PC-9 (cell line): Measurements from ENCODE around the gene HIVEP2. TPM values are rescaled to one million over a fixed set of nuclear protein-coding genes. Genes with fewer than 3 reads are reported as not detected.

Source experiments
- BruUV-seq: library from RNA; stranded (reverse); fragments of 400-500 nt; replicated peaks from 2 replicates; lab custom pipeline; 2021; lab: Mats Ljungman, UMichigan
- CTCF ChIA-PET: fragments of 300-600 bp; sonication (Branson Sonifier 250); formaldehyde crosslinking; loops from one replicate; lab custom pipeline; 2022; ENCODE audit warnings: antibody characterized with exemption; lab: Charles Lee
- POLR2A ChIA-PET: fragments of 300-600 bp; sonication (Branson Sonifier 250); formaldehyde crosslinking; loops from one replicate; lab custom pipeline; 2022; ENCODE audit warnings: antibody characterized with exemption; ENCODE audit not compliant: unreplicated experiment; lab: Charles Lee
- DNase-seq, 2 experiments: peaks; one replicate each; pipeline versions ENCODE4 v3.0.0 to v3.0.0-alpha.2; 2015 to 2022; ENCODE audit warnings: mixed read lengths in 1 of 2
- H2AFZ ChIP-seq: fragments of 200-600 bp; sonication (generic); 2 replicates; pipeline ENCODE4 v1.8.1; 2017; ENCODE audit warnings: antibody characterized with exemption
- H3F3A ChIP-seq: fragments of 200-600 bp; sonication (generic); 2 replicates; pipeline ENCODE4 v1.8.1; 2017; ENCODE audit warnings: antibody characterized with exemption, mild to moderate bottlenecking, low read depth; ENCODE audit not compliant: insufficient read depth
- H3K27ac ChIP-seq: fragments of 200-600 bp; sonication (generic); 2 replicates; pipeline ENCODE4 v1.6.1; 2016; ENCODE audit warnings: mixed run types
- H3K27me3 ChIP-seq: fragments of 200-600 bp; sonication (generic); 2 replicates; pipeline ENCODE4 v1.6.1; 2016; ENCODE audit warnings: low read depth, mixed run types; ENCODE audit not compliant: insufficient read depth
- H3K36me3 ChIP-seq: fragments of 200-600 bp; sonication (generic); 2 replicates; pipeline ENCODE4 v1.6.1; 2016; ENCODE audit warnings: low read depth, mixed run types
- H3K4me1 ChIP-seq: fragments of 200-600 bp; sonication (generic); replicated peaks from 2 replicates; pipeline ENCODE4 v1.6.1; 2016; ENCODE audit warnings: mixed run types; ENCODE audit not compliant: insufficient read depth
- H3K4me2 ChIP-seq: fragments of 200-600 bp; sonication (generic); 2 replicates; pipeline ENCODE4 v1.6.1; 2017; ENCODE audit warnings: mixed run types
- H3K4me3 ChIP-seq: fragments of 200-600 bp; sonication (generic); 2 replicates; pipeline ENCODE4 v1.6.1; 2016; ENCODE audit warnings: mixed run types
- H3K79me2 ChIP-seq: fragments of 200-600 bp; sonication (generic); 2 replicates; pipeline ENCODE4 v1.6.1; 2017; ENCODE audit warnings: low read depth, mixed run types
- H3K9me2 ChIP-seq: fragments of 200-600 bp; sonication (generic); 2 replicates; pipeline ENCODE4 v1.8.1; 2017; ENCODE audit warnings: mild to moderate bottlenecking; ENCODE audit not compliant: insufficient read depth
- H3K9me3 ChIP-seq: fragments of 200-600 bp; sonication (generic); 2 replicates; pipeline ENCODE4 v1.8.1; 2016; ENCODE audit warnings: low read depth; ENCODE audit not compliant: insufficient read depth
- H4K20me1 ChIP-seq: fragments of 200-600 bp; sonication (generic); 2 replicates; pipeline ENCODE4 v1.8.1; 2017; ENCODE audit not compliant: insufficient read depth
- CTCF ChIP-seq: fragments of 200-600 bp; sonication (generic); conservative IDR thresholded peaks from 2 replicates; pipeline ENCODE4 v1.6.1; 2017; ENCODE audit warnings: mixed run types, antibody characterized with exemption, mild to moderate bottlenecking, moderate library complexity
- EZH2 ChIP-seq: fragments of 200-600 bp; sonication (generic); IDR thresholded peaks from 2 replicates; pipeline ENCODE4 v1.8.0; 2017; ENCODE audit warnings: antibody characterized with exemption, low read depth
- intact Hi-C: fragments of 100-400 bp; cut with micrococcal nuclease; formaldehyde crosslinking; loops from one replicate; pipeline ENCODE4 v1.10.0; 2022; ENCODE audit not compliant: unreplicated experiment
- total RNA-seq: library from RNA; stranded (reverse); gene quantifications from 2 replicates; pipeline ENCODE4 v1.2.3, GENCODE V29; 2021

Gene HIVEP2
- total RNA-seq, 1 experiment from 2014 or later: 10.3 TPM

- ChIA-PET POLR2A (interaction anchor here (0.7 kb wide), 1 partner anchor 280 kb away, joined by 13 read pairs; no protein-coding TSS in a partner anchor), CTCF (interaction anchor here (0.6 kb wide), 1 partner anchor 160 kb away, joined by 4 read pairs; no protein-coding TSS in a partner anchor)
- DNase-seq: no peak
- peaks cover 40% of the 10 kb centered on the region for H3K4me1 ChIP-seq
- no peaks in the 10 kb centered on the region for H3K27me3 ChIP-seq
- H3F3A ChIP-seq: peaks cover 30% of the 10 kb centered on the region
- no peaks in the 10 kb centered on the region for H4K20me1 ChIP-seq
- no peaks in the 10 kb centered on the region for H3K9me3 ChIP-seq
- no peaks in the 10 kb centered on the region for H3K36me3 ChIP-seq
- H3K27ac ChIP-seq: no peak overlapping the region
- H3K4me2 ChIP-seq: no peak overlapping the region
- intact Hi-C loops: no loop called here
- TF ChIP-seq EZH2: no peak
- TF ChIP-seq CTCF: no peak
- H3K9me2 ChIP-seq: no peaks in the 10 kb centered on the region
- peaks cover 21% of the 10 kb centered on the region for H3K79me2 ChIP-seq
- no peak overlapping the region for H3K4me3 ChIP-seq
- H2AFZ ChIP-seq: no peak overlapping the region
- BruUV-seq: no TSS peak
Measured at GRCh38 chr6:142856624-142857232, 88.2 kb downstream of the HIVEP2 start.

- ChIA-PET POLR2A (no interaction called here), CTCF (no interaction called here)
- Histone ChIP-seq H3K9me2 (no peaks in the 10 kb centered on the region), H3K9me3 (no peaks in the 10 kb centered on the region), H3K4me2 (no peak overlapping the region), H3K79me2 (peaks cover 28% of the 10 kb centered on the region), H3K4me1 (peaks cover 47% of the 10 kb centered on the region), H3K27me3 (no peaks in the 10 kb centered on the region), H4K20me1 (no peaks in the 10 kb centered on the region), H3K4me3 (no peak overlapping the region), H3K27ac (no peak overlapping the region), H3F3A (peaks cover 30% of the 10 kb centered on the region), H2AFZ (no peak overlapping the region), H3K36me3 (no peaks in the 10 kb centered on the region)
- intact Hi-C loops: no loop called here
- BruUV-seq: no TSS peak
- DNase-seq: no peak
- TF ChIP-seq CTCF (no peak), EZH2 (no peak)
Measured at GRCh38 chr6:142855893-142856623, 88.9 kb downstream of the HIVEP2 start.

GRCh38 chr6:142854589-142855488 is 90.1 kb downstream of the HIVEP2 start:
- Histone ChIP-seq H3K4me1 (peaks cover 55% of the 10 kb centered on the region), H3K9me2 (no peaks in the 10 kb centered on the region), H3K9me3 (no peaks in the 10 kb centered on the region), H2AFZ (no peak overlapping the region), H3K4me2 (peak overlapping the region; percentile 73), H3K4me3 (peak overlapping the region; percentile 33; the same call in 1 of the 2 replicates), H3K27me3 (no peaks in the 10 kb centered on the region), H4K20me1 (no peaks in the 10 kb centered on the region), H3K79me2 (peaks cover 40% of the 10 kb centered on the region), H3K36me3 (no peaks in the 10 kb centered on the region), H3K27ac (peak overlapping the region; percentile 96), H3F3A (peaks cover 30% of the 10 kb centered on the region)
- no peak for DNase-seq
- intact Hi-C loops: no loop called here
- ChIA-PET CTCF (no interaction called here), POLR2A (no interaction called here)
- BruUV-seq: no TSS peak
- TF ChIP-seq EZH2: no peak
- no peak for TF ChIP-seq CTCF
